IPS-18a (cell line): ENCODE data around the gene TMPRSS11A.

Experiments used
- H3K27ac ChIP-seq: one replicate; pipeline ENCODE4 v1.5.1; 2013; ENCODE audit warnings: low read length
- H3K27me3 ChIP-seq: one replicate; pipeline ENCODE4 v1.6.1; 2013; ENCODE audit warnings: mild to moderate bottlenecking, low read length; ENCODE audit not compliant: control insufficient read depth, insufficient read depth
- H3K36me3 ChIP-seq: one replicate; pipeline ENCODE4 v1.6.1; 2013; ENCODE audit warnings: low read depth, low read length; ENCODE audit not compliant: control insufficient read depth
- H3K4me1 ChIP-seq: one replicate; pipeline ENCODE4 v1.6.1; 2013; ENCODE audit warnings: low read depth, low read length; ENCODE audit not compliant: control insufficient read depth
- H3K4me3 ChIP-seq: one replicate; pipeline ENCODE4 v1.5.1; 2013; ENCODE audit warnings: low read length
- H3K9ac ChIP-seq: one replicate; pipeline ENCODE4 v1.6.1; 2013; ENCODE audit warnings: mild to moderate bottlenecking, low read length, moderate library complexity
- H3K9me3 ChIP-seq: one replicate; pipeline ENCODE4 v1.6.1; 2013; ENCODE audit warnings: low read depth, low read length; ENCODE audit not compliant: control insufficient read depth

TMPRSS11A gene

DNA sequence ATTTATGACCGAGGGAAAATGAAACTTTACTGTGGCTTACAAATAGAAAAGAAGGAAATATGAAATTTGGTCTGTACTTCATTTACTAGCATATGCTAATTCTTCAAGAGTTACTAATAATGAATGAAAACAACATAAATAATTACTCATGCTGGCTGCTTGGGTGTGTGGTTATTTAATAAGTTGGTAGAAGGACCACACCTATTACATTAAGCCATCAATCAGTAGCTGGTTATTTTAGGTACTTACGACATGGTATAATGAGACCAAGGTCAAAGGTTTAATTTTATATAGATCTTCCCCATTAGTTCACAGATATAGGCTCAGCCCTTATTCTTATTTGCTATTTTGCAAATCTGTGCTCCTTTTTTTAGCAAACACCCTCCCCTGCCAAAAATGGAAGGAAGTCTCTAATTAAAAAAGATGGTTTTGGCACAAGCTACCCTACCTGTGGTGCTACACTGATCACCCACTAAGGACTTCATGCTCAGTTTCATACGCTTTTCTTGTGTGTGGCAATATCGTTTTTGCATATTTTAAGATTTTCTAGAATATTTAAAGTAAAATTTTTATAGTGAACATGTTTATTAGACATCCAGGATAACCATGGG is 93.6 kb downstream of the TMPRSS11A start:
- H3K9ac ChIP-seq = no peak overlapping the region
- H3K36me3 ChIP-seq = no peaks in the 10 kb centered on the region
- H3K4me1 ChIP-seq = no peaks in the 10 kb centered on the region
- no peaks in the 10 kb centered on the region for H3K9me3 ChIP-seq
- no peaks in the 10 kb centered on the region for H3K27me3 ChIP-seq
- no peak overlapping the region for H3K4me3 ChIP-seq
- no peak overlapping the region for H3K27ac ChIP-seq

DNA sequence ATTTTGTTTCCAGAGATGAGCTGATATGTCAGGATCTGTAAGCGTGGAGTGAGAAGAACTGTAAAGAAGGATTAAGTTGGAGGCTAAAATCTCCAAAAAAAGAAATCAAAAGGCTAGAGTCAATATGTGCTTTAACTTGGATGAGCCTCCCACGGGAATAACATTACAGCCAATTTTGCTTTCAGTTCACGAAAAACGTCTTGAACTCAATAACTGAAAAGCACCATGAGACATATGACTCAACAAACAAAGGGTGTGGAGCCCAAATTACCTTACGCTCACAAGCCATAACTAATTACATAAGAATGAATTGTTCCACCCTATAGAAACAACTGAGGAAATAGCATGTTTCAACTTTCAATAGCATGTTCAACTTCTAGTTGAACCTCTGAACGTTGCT is 101.8 kb downstream of the TMPRSS11A start:
- Histone ChIP-seq H3K4me1 (no peaks in the 10 kb centered on the region), H3K9ac (no peak overlapping the region), H3K4me3 (no peak overlapping the region), H3K36me3 (no peaks in the 10 kb centered on the region), H3K9me3 (no peaks in the 10 kb centered on the region), H3K27ac (no peak overlapping the region), H3K27me3 (no peaks in the 10 kb centered on the region)
